B cell (primary cell): ENCODE data around the gene CD6. TPM values are rescaled to one million over a fixed set of nuclear protein-coding genes. Genes with fewer than 3 reads are reported as not detected.

Experiments
- ATAC-seq: fragments of 200-7000 bp; cut with Tn5 transposase; one replicate; pipeline ENCODE4 v1.10.0; 2021; ENCODE audit warnings: low read depth, mild to moderate bottlenecking, moderate number of reproducible peaks, moderate library complexity
- CTCF ChIA-PET: fragments of 350-600 bp; sonication (Branson Sonifier 250); formaldehyde crosslinking; loops from one replicate; lab custom pipeline; 2021; ENCODE audit warnings: antibody characterized with exemption, inconsistent platforms; lab: Charles Lee
- POLR2A ChIA-PET: fragments of 350-600 bp; sonication (Branson Sonifier 250); formaldehyde crosslinking; loops from one replicate; lab custom pipeline; 2021; ENCODE audit warnings: antibody characterized with exemption; lab: Charles Lee
- DNase-seq: peaks from one replicate; pipeline ENCODE4 v3.0.0; 2013
- H2AFZ ChIP-seq: 2 replicates; pipeline ENCODE4 v1.6.1; 2012; ENCODE audit warnings: mild to moderate bottlenecking, low read depth, low read length; ENCODE audit not compliant: insufficient read depth, poor library complexity, severe bottlenecking
- H3K27ac ChIP-seq, 2 donors: 1 replicate in 1 of 2; 2 replicates in 1 of 2; pipeline ENCODE4 v1.5.1; 2012 to 2013; ENCODE audit warnings: low read length in 2 of 2, mild to moderate bottlenecking in 2 of 2, moderate library complexity in 1 of 2
- H3K27me3 ChIP-seq, 4 experiments: fragments of 200-600 bp in 1 of 4; sonication (generic) in 1 of 4; replicated peaks in 1 of 4; 1 replicate in 2 of 4; 2 replicates in 2 of 4; pipeline versions ENCODE4 v1.6.1 to v1.7.0; 2013 to 2016; ENCODE audit warnings: low read length in 3 of 4, mild to moderate bottlenecking in 2 of 4, mixed read lengths in 1 of 4, moderate library complexity in 1 of 4; ENCODE audit not compliant: insufficient read depth in 4 of 4, control insufficient read depth in 3 of 4; ENCODE audit errors: control extremely low read depth in 1 of 4
- H3K36me3 ChIP-seq, 2 experiments: replicated peaks in 1 of 2; 1 replicate in 1 of 2; 2 replicates in 1 of 2; pipeline versions ENCODE4 v1.6.1 to v1.7.1; 2013; ENCODE audit warnings: low read length in 1 of 2; ENCODE audit not compliant: insufficient read depth in 2 of 2, control insufficient read depth in 1 of 2; ENCODE audit errors: control extremely low read depth in 1 of 2, extremely low read depth in 1 of 2
- H3K4me1 ChIP-seq, 2 donors: fragments of 200-600 bp in 1 of 2; sonication (generic) in 1 of 2; 1 replicate in 1 of 2; 2 replicates in 1 of 2; pipeline versions ENCODE4 v1.5.1 to v1.6.1; 2013 to 2017; ENCODE audit warnings: low read length in 2 of 2; ENCODE audit not compliant: control insufficient read depth in 2 of 2, insufficient read depth in 2 of 2
- H3K4me2 ChIP-seq: replicated peaks from 2 replicates; pipeline ENCODE3; 2012; ENCODE audit warnings: mild to moderate bottlenecking, low read depth, low read length; ENCODE audit not compliant: poor library complexity, severe bottlenecking
- H3K4me3 ChIP-seq, 5 experiments: fragments of 200-600 bp in 1 of 5; sonication (generic) in 1 of 5; 1 replicate in 3 of 5; 2 replicates in 2 of 5; pipeline versions ENCODE4 v1.5.1 to v1.7.0; 2011 to 2016; ENCODE audit warnings: low read length in 4 of 5, mild to moderate bottlenecking in 4 of 5, low read depth in 2 of 5, control low read depth in 1 of 5, moderate library complexity in 1 of 5; ENCODE audit not compliant: insufficient read depth in 1 of 5; ENCODE audit errors: control extremely low read depth in 1 of 5, extremely low read depth in 1 of 5
- H3K79me2 ChIP-seq: fragments of 200-600 bp; sonication (generic); one replicate; pipeline ENCODE4 v1.6.0; 2016; ENCODE audit warnings: low read length; ENCODE audit not compliant: control insufficient read depth, insufficient read depth
- H3K9ac ChIP-seq: fragments of 200-600 bp; sonication (generic); 2 replicates; pipeline ENCODE4 v1.6.1; 2017; ENCODE audit warnings: mild to moderate bottlenecking, low read length, moderate library complexity
- H3K9me3 ChIP-seq, 3 donors: one replicate each; pipeline versions ENCODE4 v1.6.1 to v1.7.1; 2013; ENCODE audit warnings: low read length in 2 of 3; ENCODE audit not compliant: control insufficient read depth in 2 of 3, insufficient read depth in 1 of 3; ENCODE audit errors: control extremely low read depth in 1 of 3
- H4K20me1 ChIP-seq: 2 replicates; pipeline ENCODE4 v1.6.0; 2012; ENCODE audit warnings: mild to moderate bottlenecking, low read length; ENCODE audit not compliant: insufficient read depth, control insufficient read depth, poor library complexity, severe bottlenecking
- H3K27ac Mint-ChIP-seq: one replicate; pipeline ENCODE4 v1.8.0; 2021; ENCODE audit warnings: mixed read lengths
- H3K27me3 Mint-ChIP-seq: one replicate; pipeline ENCODE4 v1.8.0; 2021; ENCODE audit warnings: mixed read lengths
- H3K4me1 Mint-ChIP-seq: one replicate; pipeline ENCODE4 v1.8.0; 2021; ENCODE audit warnings: mixed read lengths
- H3K4me3 Mint-ChIP-seq: one replicate; pipeline ENCODE4 v1.8.0; 2021; ENCODE audit warnings: mixed read lengths
- H3K9me3 Mint-ChIP-seq: one replicate; pipeline ENCODE4 v1.8.0; 2022; ENCODE audit warnings: mixed read lengths; ENCODE audit not compliant: insufficient read depth
- EZH2 ChIP-seq: IDR thresholded peaks from 2 replicates; pipeline ENCODE4 v1.6.1; 2012; ENCODE audit warnings: borderline replicate concordance, low read depth, mild to moderate bottlenecking, moderate library complexity, low read length; ENCODE audit not compliant: insufficient read depth, poor library complexity, severe bottlenecking
- WGBS: methylation state at CpG from one replicate; pipeline ENCODE4 v1.1.5; 2013; ENCODE audit warnings: missing lambda C conversion rate; ENCODE audit not compliant: insufficient coverage; 5-methylcytosine and 5-hydroxymethylcytosine counted together
- intact Hi-C: fragments of 100-400 bp; cut with micrococcal nuclease; formaldehyde crosslinking; loops from one replicate; pipeline ENCODE4 v1.10.0; 2022
- polyA plus RNA-seq: library from polyadenylated mRNA; depleted of rRNA; stranded (reverse); fragments of >200 nt; gene quantifications from 2 replicates; pipeline ENCODE4 v1.2.3, GENCODE V29; 2012
- total RNA-seq, 2 donors: library from RNA; stranded (reverse); fragments of 120-200 nt in 1 of 2; gene quantifications; 1 replicate in 1 of 2; 2 replicates in 1 of 2; pipeline versions ENCODE4 v1.2.3 to v1.2.4, GENCODE V29; 2013 to 2022
- TF ChIP-seq, protein P1 (sequence below): fragments of 200-600 bp; IDR thresholded peaks from one replicate; pipeline ENCODE4 v1.8.0; 2022; ENCODE audit warnings: antibody characterized with exemption, mild to moderate bottlenecking

CD6 gene
- total and polyA plus RNA-seq, 2 donors (not counting 1 experiment from before 2014, with no cell fraction given), result 9.3 to 13.6 TPM

DNA sequence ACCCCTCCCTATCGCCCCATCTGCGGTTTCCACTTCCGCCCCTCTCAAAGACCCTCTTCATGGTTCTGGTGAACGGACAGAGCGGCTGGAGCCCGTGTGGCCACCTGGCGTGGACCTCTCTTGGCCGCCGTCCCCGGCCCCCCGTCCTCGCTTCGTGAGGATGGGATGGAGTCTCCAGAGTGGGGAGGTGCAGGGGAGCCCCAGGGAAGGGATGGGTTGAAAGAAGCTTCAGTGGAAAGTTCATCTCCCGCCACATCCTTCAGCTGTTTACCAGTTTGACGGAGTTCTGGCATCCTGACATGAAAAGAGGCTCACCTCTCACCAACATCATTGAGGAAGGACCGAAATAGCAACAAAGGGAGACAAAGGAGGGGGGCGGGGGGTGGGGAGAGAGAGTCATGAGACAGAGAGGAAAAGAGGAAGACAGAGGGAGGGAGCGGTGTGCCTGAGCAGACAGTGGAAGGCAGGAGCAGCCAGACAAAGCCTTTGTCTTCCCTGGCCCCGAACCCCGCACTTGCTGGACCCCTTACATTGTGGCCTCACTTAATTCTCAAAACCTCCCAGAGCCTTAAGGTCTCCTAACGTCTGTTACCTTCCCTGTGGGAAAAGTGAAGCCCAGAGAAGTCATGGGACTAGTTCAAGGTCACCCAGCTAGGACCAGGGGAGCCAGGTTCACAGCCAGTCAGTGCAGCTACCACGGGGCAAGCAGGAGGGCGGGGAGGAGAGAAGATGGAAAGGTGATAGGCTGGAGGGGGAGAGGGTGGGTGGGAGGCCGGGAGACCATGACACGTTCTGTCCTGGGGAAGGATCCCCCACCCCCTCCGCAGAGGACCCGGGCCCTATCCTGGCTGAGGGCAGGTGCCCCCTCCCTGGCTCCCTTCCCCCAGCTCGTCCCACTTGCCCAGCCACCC is 54.9 kb downstream of the CD6 start:
- Histone ChIP-seq H3K27ac (peak overlapping the region in 1 of 2 donors; percentile 56), H4K20me1 (no peaks in the 10 kb centered on the region), H3K27me3 (no peaks in the 10 kb centered on the region), H3K36me3 (no peaks in the 10 kb centered on the region), H3K4me3 (no peak overlapping the region), H3K9me3 (no peaks in the 10 kb centered on the region), H3K9ac (peak overlapping the region; percentile 21), H3K4me2 (peak overlapping the region; percentile 65), H3K4me1 (peaks cover 59 to 64% of the 10 kb centered on the region in 2 donors), H3K79me2 (no peaks in the 10 kb centered on the region), H2AFZ (peak overlapping the region; percentile 39)
- Mint-ChIP-seq H3K27me3 (no peaks in the 10 kb centered on the region), H3K4me1 (peaks cover 66% of the 10 kb centered on the region), H3K27ac (peak overlapping the region; percentile 74), H3K4me3 (peak overlapping the region; percentile 44), H3K9me3 (no peaks in the 10 kb centered on the region)
- intact Hi-C loops, result loop anchor here (5.0 to 10.0 kb wide), 2 partner anchors 66 to 98 kb away; no protein-coding TSS in a partner anchor
- POLR2A ChIA-PET, result interaction anchor here (0.7 kb wide), 1 partner anchor 100 kb away, joined by 13 read pairs; no protein-coding TSS in a partner anchor
- CTCF ChIA-PET, result interaction anchor here (2.8 kb wide), 1 partner anchor 56 kb away, joined by 13 read pairs; the partner anchor contains the start of gene CD6
- TF ChIP-seq, protein P1, sequence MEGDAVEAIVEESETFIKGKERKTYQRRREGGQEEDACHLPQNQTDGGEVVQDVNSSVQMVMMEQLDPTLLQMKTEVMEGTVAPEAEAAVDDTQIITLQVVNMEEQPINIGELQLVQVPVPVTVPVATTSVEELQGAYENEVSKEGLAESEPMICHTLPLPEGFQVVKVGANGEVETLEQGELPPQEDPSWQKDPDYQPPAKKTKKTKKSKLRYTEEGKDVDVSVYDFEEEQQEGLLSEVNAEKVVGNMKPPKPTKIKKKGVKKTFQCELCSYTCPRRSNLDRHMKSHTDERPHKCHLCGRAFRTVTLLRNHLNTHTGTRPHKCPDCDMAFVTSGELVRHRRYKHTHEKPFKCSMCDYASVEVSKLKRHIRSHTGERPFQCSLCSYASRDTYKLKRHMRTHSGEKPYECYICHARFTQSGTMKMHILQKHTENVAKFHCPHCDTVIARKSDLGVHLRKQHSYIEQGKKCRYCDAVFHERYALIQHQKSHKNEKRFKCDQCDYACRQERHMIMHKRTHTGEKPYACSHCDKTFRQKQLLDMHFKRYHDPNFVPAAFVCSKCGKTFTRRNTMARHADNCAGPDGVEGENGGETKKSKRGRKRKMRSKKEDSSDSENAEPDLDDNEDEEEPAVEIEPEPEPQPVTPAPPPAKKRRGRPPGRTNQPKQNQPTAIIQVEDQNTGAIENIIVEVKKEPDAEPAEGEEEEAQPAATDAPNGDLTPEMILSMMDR, result no peak
- no peak for TF ChIP-seq EZH2
- 39% methylated on average over 17 of the region's 28 CpGs for WGBS
- ATAC-seq (no peak), DNase-seq (peak; percentile 63)
